ENCODE measurements around the gene WFDC1. TPM values are rescaled to one million over a fixed set of nuclear protein-coding genes. Genes with fewer than 3 reads are reported as not detected.

Gene WFDC1
- total RNA-seq, 8 experiments from 2014 or later, result 0.27 to 4.0 (median 2.7) TPM

DNA sequence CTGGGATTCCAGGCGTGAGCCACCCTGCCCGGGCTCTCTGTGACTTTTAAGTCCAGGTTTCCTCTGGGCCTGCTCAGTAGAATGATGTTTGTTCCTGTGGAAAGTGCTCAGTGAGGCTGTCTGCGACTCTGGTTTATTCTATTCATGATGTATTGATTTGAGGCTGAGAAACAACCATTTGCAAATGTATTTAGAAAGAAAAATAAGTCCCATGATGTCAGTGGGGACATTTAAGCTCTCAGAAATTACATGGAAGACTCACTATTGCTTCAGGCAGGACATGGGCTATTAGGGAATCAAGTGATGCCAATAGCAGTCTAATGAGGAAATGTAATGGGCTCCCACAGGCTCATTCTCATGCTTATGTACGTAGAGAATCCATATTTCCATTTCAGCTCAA is 32.6 kb upstream of the WFDC1 start:
- H3K4me3 ChIP-seq, result no peak overlapping the region
- in situ Hi-C loops (cut with MboI; ENCODE audit: low pct_unique_long_range_greater_than_20kb in 2 of 9, low sequenced_read_pairs in 9 of 9, unreplicated experiment in 9 of 9), result no loop called here
- peak in 2 of 8 experiments; percentile 26 to 47 for ATAC-seq (replicated peaks in 6 of 8)

DNA sequence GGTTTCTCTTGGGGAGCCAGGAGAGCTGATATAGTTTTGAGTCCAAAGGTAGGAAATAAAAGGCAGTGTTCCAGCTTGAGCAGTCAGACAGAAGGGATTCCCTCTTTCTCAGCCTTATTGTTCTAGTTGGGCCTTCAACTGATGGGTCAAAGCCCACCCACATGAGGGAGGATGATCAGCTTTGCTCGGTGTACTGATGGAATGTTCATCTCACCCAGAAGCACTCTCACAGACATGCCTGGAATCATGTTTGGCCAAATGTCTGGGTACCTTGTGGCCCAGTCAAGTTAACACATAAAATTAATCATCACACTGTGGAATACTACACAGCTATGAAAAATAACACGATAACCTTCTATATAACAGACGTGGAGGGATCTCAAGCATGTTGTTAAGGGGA is 31.7 kb upstream of the WFDC1 start:
- 75 to 100% (median 80%) methylated on average over 1 to 2 of the region's 3 CpGs; no CpG with 5 or more reads in 7 of the 10 experiments for WGBS, 10 experiments
- peaks cover 11 to 24% of the 10 kb centered on the region in 2 donors for H3K4me1 ChIP-seq (replicated peaks in 1 of 2)
- in situ Hi-C loops (cut with MboI; ENCODE audit: low pct_unique_long_range_greater_than_20kb in 2 of 9, low sequenced_read_pairs in 9 of 9, unreplicated experiment in 9 of 9), result no loop called here
- ATAC-seq (replicated peaks in 6 of 8), result no peak
- H3K27ac ChIP-seq, result peak overlapping the region in 1 of 2 donors; percentile 49
- H3K4me3 ChIP-seq, result no peak overlapping the region

More for the DNA sequence above, 32.6 kb upstream of the WFDC1 start:
- Histone ChIP-seq H3K4me1 (replicated peaks in 1 of 2) (peaks cover 11 to 17% of the 10 kb centered on the region in 2 donors), H3K27ac (no peak overlapping the region)
- WGBS, 10 experiments, result 67 to 100% (median 90%) methylated on average over 1 to 3 of the region's 4 CpGs; no CpG with 5 or more reads in 3 of the 10 experiments

DNA sequence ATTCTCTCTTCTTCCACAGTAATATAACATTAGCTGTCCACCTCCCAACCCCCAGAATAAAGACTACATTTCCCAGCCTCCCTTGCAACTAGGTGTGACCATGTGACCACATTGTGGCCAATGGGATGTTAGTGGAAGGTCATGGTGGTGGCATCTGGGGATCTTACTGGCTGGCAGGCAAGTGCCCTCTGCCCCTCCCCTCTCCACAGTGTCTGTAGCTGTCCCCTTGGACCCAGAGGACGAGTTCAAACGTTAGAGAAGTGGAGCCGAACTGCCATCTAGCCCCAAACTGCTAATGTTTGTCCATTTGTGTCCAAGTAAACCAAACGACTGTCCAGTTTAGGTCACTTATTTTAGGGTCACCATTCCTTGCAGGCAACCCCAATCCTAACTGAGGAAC is 28.2 kb upstream of the WFDC1 start:
- WGBS, 10 experiments, result 20 to 67% (median 23%) methylated on average over 1 to 3 of the region's 4 CpGs; no CpG with 5 or more reads in 7 of the 10 experiments

DNA sequence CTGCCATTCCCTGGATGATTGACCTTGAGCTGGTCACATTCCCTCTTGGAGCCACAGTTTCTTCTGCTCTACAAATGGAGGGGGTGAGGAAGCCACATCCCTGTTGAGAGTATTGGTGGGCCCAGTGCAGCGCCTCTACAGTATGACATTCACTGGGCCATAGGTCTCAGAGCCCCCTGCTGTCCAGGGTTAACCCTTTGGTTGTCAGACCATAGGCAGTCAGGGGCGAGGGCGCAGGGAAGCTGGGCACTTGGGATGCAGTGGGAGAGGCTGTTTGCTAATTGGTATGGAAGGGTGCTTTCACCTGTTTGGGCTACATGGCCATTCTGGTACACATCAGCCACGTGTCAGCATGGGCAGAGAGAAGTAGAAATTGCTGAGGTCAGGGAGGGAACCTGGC is 27.3 kb upstream of the WFDC1 start:
- no peak overlapping the region for H3K4me3 ChIP-seq
- WGBS, 10 experiments, result 83 to 100% methylated on average over 1 to 2 of the region's 4 CpGs; no CpG with 5 or more reads in 8 of the 10 experiments
- in situ Hi-C loops (cut with MboI; ENCODE audit: low pct_unique_long_range_greater_than_20kb in 2 of 9, low sequenced_read_pairs in 9 of 9, unreplicated experiment in 9 of 9), result no loop called here
- H3K4me1 ChIP-seq (replicated peaks in 1 of 2), result peaks cover 13 to 37% of the 10 kb centered on the region in 2 donors
- no peak overlapping the region for H3K27ac ChIP-seq
- ATAC-seq (replicated peaks in 6 of 8), result no peak

More for the DNA sequence above, 28.2 kb upstream of the WFDC1 start:
- in situ Hi-C loops (cut with MboI; ENCODE audit: low pct_unique_long_range_greater_than_20kb in 2 of 9, low sequenced_read_pairs in 9 of 9, unreplicated experiment in 9 of 9), result no loop called here
- peak; percentile 78 to 100 (median 100) for ATAC-seq (replicated peaks in 6 of 8)
- no peak overlapping the region for H3K4me3 ChIP-seq
- peak overlapping the region in 1 of 2 donors; percentile 14 for H3K27ac ChIP-seq
- H3K4me1 ChIP-seq (replicated peaks in 1 of 2), result peaks cover 13 to 37% of the 10 kb centered on the region in 2 donors

DNA sequence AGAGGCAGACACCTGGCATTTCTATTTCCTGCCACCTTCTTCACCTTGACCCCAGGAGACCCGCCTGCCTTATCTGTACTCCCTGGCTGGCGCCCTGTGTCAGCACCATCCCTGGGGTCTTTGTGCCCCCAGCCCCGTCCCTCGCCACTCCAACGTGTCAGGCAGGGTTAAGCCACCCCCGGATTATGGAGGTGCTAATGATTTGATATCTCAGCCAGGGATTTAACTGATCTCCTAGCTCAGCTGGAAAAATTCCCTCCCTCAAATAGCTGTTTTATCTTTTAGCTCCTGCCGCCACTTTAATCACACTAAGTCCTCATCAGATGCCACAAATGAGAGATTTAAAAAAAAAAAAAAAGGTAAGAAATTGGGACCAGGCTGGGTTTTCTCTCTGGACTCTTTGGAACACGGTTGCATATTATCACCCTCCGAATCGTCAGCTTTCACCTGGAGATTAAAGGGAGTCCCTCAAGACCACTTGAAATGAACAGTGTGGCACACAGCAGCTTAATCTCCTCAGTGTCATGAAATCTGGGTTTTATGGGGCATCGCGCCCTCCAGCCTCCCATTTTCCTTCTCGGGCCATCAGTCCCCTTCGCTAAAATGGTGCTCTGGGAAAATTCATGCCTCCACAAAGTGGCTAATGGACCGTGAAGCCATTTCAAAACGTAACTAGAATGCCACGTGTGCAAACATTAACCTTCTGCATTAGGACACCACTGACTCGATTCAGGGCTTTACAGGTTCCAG is 26.2 kb upstream of the WFDC1 start:
- no peak overlapping the region for H3K4me3 ChIP-seq
- in situ Hi-C loops (cut with MboI; ENCODE audit: low pct_unique_long_range_greater_than_20kb in 2 of 9, low sequenced_read_pairs in 9 of 9, unreplicated experiment in 9 of 9), result no loop called here
- WGBS, 10 experiments, result 0 to 62% (median 23%) methylated on average over 1 to 15 of the region's 18 CpGs
- peaks cover 13 to 34% of the 10 kb centered on the region in 2 donors for H3K4me1 ChIP-seq (replicated peaks in 1 of 2)
- peak in 3 of 8 experiments; percentile 11 to 35 (median 19) for ATAC-seq (replicated peaks in 6 of 8)
- H3K27ac ChIP-seq, result peak overlapping the region in 1 of 2 donors; percentile 40

DNA sequence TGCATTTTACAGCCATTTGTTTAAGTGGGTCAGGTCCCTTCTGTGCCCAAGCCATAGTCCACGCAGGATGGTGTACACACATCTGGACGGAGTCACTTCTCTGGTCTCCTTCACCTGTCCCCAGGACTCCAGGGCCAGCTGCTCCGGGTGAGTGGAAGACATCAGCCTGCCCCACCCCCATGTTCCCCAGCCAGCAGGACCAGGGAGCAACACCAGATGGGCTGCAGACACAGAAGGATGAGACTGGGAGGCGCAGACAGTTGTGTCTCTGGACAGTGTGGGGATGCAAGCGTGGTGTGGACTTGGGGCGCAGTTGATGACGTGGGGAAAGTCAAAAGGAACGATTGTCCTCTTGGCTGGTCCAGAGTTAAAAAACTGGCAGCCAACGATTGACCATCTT is 24.6 kb upstream of the WFDC1 start:
- in situ Hi-C loops (cut with MboI; ENCODE audit: low pct_unique_long_range_greater_than_20kb in 2 of 9, low sequenced_read_pairs in 9 of 9, unreplicated experiment in 9 of 9), result loop anchor here in 2 of 9 experiments (10.0 kb wide), 1 partner anchor 215 kb away; no protein-coding TSS in a partner anchor
- H3K27ac ChIP-seq, result no peak overlapping the region

DNA sequence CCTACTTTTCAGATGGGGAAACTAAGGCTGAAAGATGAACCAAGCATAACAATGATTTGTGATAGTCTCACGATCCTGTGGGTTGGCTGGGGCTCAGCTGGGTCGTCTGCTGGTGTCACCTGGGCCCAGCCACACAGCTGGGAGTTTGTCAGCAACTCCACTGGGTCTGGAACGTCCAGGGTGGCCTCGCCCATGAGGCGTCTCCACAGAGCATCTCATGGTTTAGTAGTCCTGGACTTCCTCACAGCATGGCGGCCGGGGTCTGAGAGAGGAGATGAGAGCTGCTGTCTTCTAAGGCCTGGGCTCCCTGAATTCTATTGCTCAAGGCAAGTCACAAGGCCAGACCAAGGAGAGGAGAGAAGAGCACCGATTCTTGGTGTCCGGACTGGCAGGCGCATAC is 24.1 kb upstream of the WFDC1 start:
- Histone ChIP-seq H3K4me3 (no peak overlapping the region), H3K4me1 (replicated peaks in 1 of 2) (peaks cover 13 to 34% of the 10 kb centered on the region in 2 donors), H3K27ac (no peak overlapping the region)
- WGBS, 10 experiments, result 49 to 100% (median 87%) methylated on average over 1 to 7 of the region's 10 CpGs; no CpG with 5 or more reads in 3 of the 10 experiments
- in situ Hi-C loops (cut with MboI; ENCODE audit: low pct_unique_long_range_greater_than_20kb in 2 of 9, low sequenced_read_pairs in 9 of 9, unreplicated experiment in 9 of 9), result loop anchor here in 2 of 9 experiments (10.0 kb wide), 1 partner anchor 214 kb away; no protein-coding TSS in a partner anchor
- no peak for ATAC-seq (replicated peaks in 6 of 8)

More for the DNA sequence above, 24.6 kb upstream of the WFDC1 start:
- peaks cover 13 to 34% of the 10 kb centered on the region in 2 donors for H3K4me1 ChIP-seq (replicated peaks in 1 of 2)
- 0 to 100% (median 84%) methylated on average over 1 to 5 of the region's 9 CpGs; no CpG with 5 or more reads in 5 of the 10 experiments for WGBS, 10 experiments
- H3K4me3 ChIP-seq, result no peak overlapping the region
- no peak for ATAC-seq (replicated peaks in 6 of 8)

DNA sequence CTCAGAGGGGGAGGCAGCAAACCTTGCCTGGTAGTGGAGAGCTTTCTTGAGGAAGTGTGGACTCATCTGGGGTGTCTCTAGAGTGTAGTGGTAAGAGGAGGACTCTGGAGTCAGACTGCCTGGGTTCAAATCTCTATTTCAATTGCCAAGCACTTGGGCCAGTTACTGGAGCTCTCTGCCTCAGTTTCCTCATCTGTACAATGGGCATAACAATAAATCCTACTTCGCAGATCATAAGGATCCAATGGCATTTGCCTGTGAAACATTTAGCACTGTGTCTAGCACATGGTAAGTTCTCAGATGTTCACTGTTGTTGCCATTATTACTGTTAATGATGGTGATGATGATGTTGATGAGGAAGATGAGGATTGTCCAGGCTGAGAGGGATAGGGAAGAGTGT is 23.6 kb upstream of the WFDC1 start:
- Histone ChIP-seq H3K4me1 (replicated peaks in 1 of 2) (peaks cover 13 to 34% of the 10 kb centered on the region in 2 donors), H3K27ac (no peak overlapping the region), H3K4me3 (no peak overlapping the region)
- in situ Hi-C loops (cut with MboI; ENCODE audit: low pct_unique_long_range_greater_than_20kb in 2 of 9, low sequenced_read_pairs in 9 of 9, unreplicated experiment in 9 of 9), result loop anchor here in 2 of 9 experiments (10.0 kb wide), 1 partner anchor 214 kb away; no protein-coding TSS in a partner anchor
- no peak for ATAC-seq (replicated peaks in 6 of 8)
- WGBS, 10 experiments, result 0 to 100% (median 63%) methylated on average over 1 of the region's 1 CpG; no CpG with 5 or more reads in 3 of the 10 experiments

DNA sequence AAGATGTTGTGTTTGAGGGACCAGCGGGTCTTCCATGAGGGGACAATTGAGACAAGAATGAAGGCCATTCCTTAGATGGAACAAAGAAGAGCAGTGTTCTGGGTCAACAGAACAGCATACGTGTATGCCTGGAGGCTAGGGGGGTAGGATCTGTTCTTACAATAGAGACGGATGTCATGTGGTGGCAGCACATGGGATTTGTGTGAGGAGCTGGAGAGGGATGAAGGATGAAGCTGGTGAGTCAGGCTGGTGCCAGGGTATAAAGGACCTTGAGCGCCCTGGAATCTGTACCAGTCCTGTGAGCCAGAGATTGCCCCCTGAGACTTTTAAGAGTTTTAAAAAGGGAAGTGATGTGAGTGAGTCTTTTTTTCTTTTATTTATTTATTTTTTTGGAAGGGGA is 22.8 kb upstream of the WFDC1 start:
- H3K4me3 ChIP-seq, result no peak overlapping the region
- no peak for ATAC-seq (replicated peaks in 6 of 8)
- in situ Hi-C loops (cut with MboI; ENCODE audit: low pct_unique_long_range_greater_than_20kb in 2 of 9, low sequenced_read_pairs in 9 of 9, unreplicated experiment in 9 of 9), result loop anchor here in 2 of 9 experiments (10.0 kb wide), 1 partner anchor 213 kb away; no protein-coding TSS in a partner anchor
- WGBS, 10 experiments, result 0 to 100% (median 83%) methylated on average over 1 to 3 of the region's 4 CpGs; no CpG with 5 or more reads in 5 of the 10 experiments
- peaks cover 9 to 30% of the 10 kb centered on the region in 2 donors for H3K4me1 ChIP-seq (replicated peaks in 1 of 2)
- no peak overlapping the region for H3K27ac ChIP-seq

DNA sequence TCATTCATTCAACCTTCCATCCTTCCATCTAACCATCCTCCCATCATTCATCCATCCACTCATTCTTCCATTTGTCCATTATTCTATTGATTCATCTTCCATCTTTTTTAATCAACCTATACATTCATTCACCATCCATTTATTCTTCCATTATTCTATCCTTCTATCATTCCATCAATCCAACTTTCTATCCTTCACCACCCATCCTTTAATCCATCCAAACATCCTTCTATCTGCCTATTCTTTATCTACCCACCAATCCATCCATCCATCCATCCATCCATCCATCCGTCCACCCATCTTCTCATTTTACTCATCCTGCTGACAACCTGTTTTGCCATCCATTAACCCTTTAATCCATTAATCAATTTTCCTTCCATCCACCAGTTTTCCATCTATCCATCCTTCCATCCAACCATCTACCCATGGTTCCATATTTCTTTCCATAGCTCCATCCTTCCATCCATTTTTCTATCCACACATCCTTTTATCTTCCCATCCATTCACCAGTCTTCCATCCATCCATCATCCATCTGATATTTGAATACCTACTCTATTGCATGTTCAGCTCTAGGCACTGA is 21.8 kb upstream of the WFDC1 start:
- 0 to 73% (median 0%) methylated on average over 1 of the region's 1 CpG; no CpG with 5 or more reads in 2 of the 10 experiments for WGBS, 10 experiments
- H3K27ac ChIP-seq, result no peak overlapping the region
- H3K4me1 ChIP-seq (replicated peaks in 1 of 2), result peaks cover 9 to 23% of the 10 kb centered on the region in 2 donors
- no peak overlapping the region for H3K4me3 ChIP-seq
- ATAC-seq (replicated peaks in 6 of 8), result no peak
- in situ Hi-C loops (cut with MboI; ENCODE audit: low pct_unique_long_range_greater_than_20kb in 2 of 9, low sequenced_read_pairs in 9 of 9, unreplicated experiment in 9 of 9), result loop anchor here in 2 of 9 experiments (10.0 kb wide), 1 partner anchor 212 kb away; no protein-coding TSS in a partner anchor

DNA sequence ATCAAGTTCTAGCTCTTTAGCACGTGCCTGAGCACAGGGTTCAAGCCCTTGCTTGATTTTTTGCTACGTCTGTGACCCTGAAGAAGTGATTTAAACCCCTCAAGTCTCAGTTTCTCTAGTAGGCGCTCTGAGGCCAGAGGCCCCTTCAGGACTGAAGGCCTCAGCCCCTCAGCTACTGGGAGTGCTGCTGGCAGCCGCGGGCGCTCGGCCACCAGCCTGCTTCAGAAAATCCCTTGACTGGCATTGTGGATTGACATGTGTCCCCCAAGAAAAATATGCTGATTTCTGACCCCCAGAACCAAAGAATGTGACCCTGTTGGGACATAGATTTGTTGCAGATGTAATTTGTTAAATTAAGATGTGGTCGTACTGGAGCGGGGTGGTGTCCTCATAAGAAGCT is 20.2 kb upstream of the WFDC1 start:
- ATAC-seq (replicated peaks in 6 of 8), result no peak
- in situ Hi-C loops (cut with MboI; ENCODE audit: low pct_unique_long_range_greater_than_20kb in 2 of 9, low sequenced_read_pairs in 9 of 9, unreplicated experiment in 9 of 9), result loop anchor here in 2 of 9 experiments (10.0 kb wide), 1 partner anchor 210 kb away; no protein-coding TSS in a partner anchor
- H3K4me3 ChIP-seq, result no peak overlapping the region
- no peak overlapping the region for H3K27ac ChIP-seq
- peaks cover 15 to 20% of the 10 kb centered on the region in 2 donors for H3K4me1 ChIP-seq (replicated peaks in 1 of 2)
- 0 to 100% (median 89%) methylated on average over 1 to 7 of the region's 9 CpGs; no CpG with 5 or more reads in 3 of the 10 experiments for WGBS, 10 experiments

DNA sequence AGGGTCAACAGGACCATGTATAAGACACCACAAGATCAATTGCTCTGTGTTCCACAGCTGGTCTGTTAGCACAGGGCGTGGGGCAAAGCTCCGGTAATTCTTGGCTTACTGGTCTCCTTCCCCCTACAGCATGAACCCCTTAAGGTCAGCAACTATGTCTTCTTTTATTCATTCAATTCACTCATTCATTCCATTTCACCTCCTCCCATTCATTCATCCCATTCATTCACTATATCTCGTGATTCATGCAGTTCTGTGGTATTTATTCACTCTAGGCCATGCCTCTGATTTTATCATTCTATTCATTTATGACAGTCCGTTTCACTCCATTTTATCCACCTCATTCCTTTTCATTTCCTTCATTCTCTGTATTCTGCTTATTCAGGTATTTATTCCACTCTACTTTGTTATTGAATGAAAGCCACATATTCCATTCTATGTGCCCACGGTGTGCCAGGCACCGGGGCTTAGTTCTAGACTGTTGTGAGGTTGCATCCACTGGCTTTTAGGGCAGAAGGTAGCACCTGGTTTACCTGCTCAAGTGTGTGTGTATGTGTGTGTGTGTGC is 19.0 kb upstream of the WFDC1 start:
- no peak overlapping the region for H3K4me3 ChIP-seq
- H3K4me1 ChIP-seq (replicated peaks in 1 of 2), result peaks cover 25 to 27% of the 10 kb centered on the region in 2 donors
- in situ Hi-C loops (cut with MboI; ENCODE audit: low pct_unique_long_range_greater_than_20kb in 2 of 9, low sequenced_read_pairs in 9 of 9, unreplicated experiment in 9 of 9), result loop anchor here in 5 of 9 experiments (10.0 to 25.0 kb wide), 2 partner anchors 209 to 212 kb away; no protein-coding TSS in a partner anchor
- peak in 2 of 8 experiments; percentile 45 to 64 for ATAC-seq (replicated peaks in 6 of 8)
- no peak overlapping the region for H3K27ac ChIP-seq
- 22 to 100% (median 76%) methylated on average over 1 to 6 of the region's 6 CpGs; no CpG with 5 or more reads in 1 of the 10 experiments for WGBS, 10 experiments

Data from motor neuron (in vitro differentiated cells).